Testis (tissue), 3 donors: ENCODE measurements around the gene AUTS2. TPM values are rescaled to one million over a fixed set of nuclear protein-coding genes. Genes with fewer than 3 reads are reported as not detected.

Source experiments
- DNase-seq: peaks from one replicate; pipeline ENCODE4 v3.0.0-alpha.2; 2019
- H3K27ac ChIP-seq, 2 donors: fragments of 200-600 bp; sonication (generic); one replicate each; pipeline ENCODE4 v1.5.1; 2019
- H3K27me3 ChIP-seq: fragments of 200-600 bp; sonication (generic); one replicate; pipeline ENCODE4 v1.5.1; 2019
- H3K36me3 ChIP-seq: fragments of 200-600 bp; sonication (generic); one replicate; pipeline ENCODE4 v1.5.1; 2017; ENCODE audit warnings: low read depth; ENCODE audit errors: missing control alignments
- H3K4me1 ChIP-seq: fragments of 200-600 bp; sonication (generic); one replicate; pipeline ENCODE4 v1.5.1; 2019
- H3K4me3 ChIP-seq, 2 donors: fragments of 200-600 bp; sonication (generic); one replicate each; pipeline ENCODE4 v1.5.1; 2017 to 2019
- H3K9me3 ChIP-seq: fragments of 200-600 bp; sonication (generic); one replicate; pipeline ENCODE4 v1.5.1; 2017
- POLR2A ChIP-seq: fragments of 450-650 bp; IDR thresholded peaks from one replicate; pipeline ENCODE4 v1.6.1; 2017; ENCODE audit warnings: antibody characterized with exemption, mild to moderate bottlenecking, moderate library complexity
- WGBS, 2 donors: methylation state at CpG; one replicate each; pipeline ENCODE4 v1.1.5; 2018; 5-methylcytosine and 5-hydroxymethylcytosine counted together
- intact Hi-C: fragments of 100-400 bp; cut with DNase I; formaldehyde crosslinking; loops from one replicate; pipeline ENCODE4 v1.15.1; 2023; ENCODE audit warnings: low total_unique reads
- polyA plus RNA-seq: library from polyadenylated mRNA; stranded (reverse); fragments of 350-450 nt; fragmentation: Illumina TruSeq; extraction: RNeasy Lipid Tissue Mini Kit (QIAGEN cat#74804); gene quantifications from one replicate; pipeline ENCODE4 v1.2.3, GENCODE V29; 2014; ENCODE audit warnings: low read depth, low replicate concordance; ENCODE audit not compliant: insufficient read depth
- total RNA-seq, 2 donors: library from RNA; depleted of rRNA; stranded (reverse); fragments of >200 nt; gene quantifications; one replicate each; pipeline ENCODE4 v1.2.3, GENCODE V29; 2016
- TF ChIP-seq, protein P1 (sequence below), 3 experiments: fragments of 450-650 bp in 2 of 3; fragments of 200-600 bp in 1 of 3; sonication (generic) in 1 of 3; IDR thresholded peaks; one replicate each; pipeline ENCODE4 v1.5.1; 2016 to 2019; ENCODE audit warnings: antibody characterized with exemption in 3 of 3, mild to moderate bottlenecking in 2 of 3, moderate library complexity in 1 of 3

AUTS2 gene
- total and polyA plus RNA-seq, 3 donors from 2014 or later = 21.3 to 75.5 (median 56.1) TPM

DNA sequence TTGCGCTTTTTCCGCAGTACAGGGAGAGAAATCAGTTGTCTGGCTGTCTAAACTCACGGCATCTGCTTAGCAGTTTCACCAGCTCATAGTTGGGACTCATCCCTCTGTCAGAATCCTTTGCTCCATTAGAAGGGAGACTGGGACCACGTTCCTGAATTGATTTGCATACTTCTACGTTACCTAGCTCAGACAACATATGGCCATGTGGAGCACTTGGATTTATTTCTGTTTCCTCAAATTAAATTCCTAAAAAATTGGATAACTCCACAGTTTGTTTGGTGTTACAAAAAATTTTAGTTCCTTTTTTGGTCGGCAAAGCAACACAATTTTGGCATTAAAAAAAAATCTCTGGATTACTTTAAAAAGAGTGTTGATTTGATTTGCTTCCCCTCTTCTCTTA lies 614.0 kb downstream of the AUTS2 start:
- TF ChIP-seq, protein P1, sequence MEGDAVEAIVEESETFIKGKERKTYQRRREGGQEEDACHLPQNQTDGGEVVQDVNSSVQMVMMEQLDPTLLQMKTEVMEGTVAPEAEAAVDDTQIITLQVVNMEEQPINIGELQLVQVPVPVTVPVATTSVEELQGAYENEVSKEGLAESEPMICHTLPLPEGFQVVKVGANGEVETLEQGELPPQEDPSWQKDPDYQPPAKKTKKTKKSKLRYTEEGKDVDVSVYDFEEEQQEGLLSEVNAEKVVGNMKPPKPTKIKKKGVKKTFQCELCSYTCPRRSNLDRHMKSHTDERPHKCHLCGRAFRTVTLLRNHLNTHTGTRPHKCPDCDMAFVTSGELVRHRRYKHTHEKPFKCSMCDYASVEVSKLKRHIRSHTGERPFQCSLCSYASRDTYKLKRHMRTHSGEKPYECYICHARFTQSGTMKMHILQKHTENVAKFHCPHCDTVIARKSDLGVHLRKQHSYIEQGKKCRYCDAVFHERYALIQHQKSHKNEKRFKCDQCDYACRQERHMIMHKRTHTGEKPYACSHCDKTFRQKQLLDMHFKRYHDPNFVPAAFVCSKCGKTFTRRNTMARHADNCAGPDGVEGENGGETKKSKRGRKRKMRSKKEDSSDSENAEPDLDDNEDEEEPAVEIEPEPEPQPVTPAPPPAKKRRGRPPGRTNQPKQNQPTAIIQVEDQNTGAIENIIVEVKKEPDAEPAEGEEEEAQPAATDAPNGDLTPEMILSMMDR (IDR thresholded peaks at IDR 0.05) = no peak
- no peak for TF ChIP-seq POLR2A
- Histone ChIP-seq H3K27ac (no peak overlapping the region), H3K27me3 (no peaks in the 10 kb centered on the region), H3K9me3 (no peaks in the 10 kb centered on the region), H3K4me3 (no peak overlapping the region), H3K4me1 (no peaks in the 10 kb centered on the region), H3K36me3 (no peaks in the 10 kb centered on the region)
- 62 to 83% methylated on average over 6 of the region's 6 CpGs for WGBS, 2 donors
- intact Hi-C loops = no loop called here
- no peak for DNase-seq

DNA sequence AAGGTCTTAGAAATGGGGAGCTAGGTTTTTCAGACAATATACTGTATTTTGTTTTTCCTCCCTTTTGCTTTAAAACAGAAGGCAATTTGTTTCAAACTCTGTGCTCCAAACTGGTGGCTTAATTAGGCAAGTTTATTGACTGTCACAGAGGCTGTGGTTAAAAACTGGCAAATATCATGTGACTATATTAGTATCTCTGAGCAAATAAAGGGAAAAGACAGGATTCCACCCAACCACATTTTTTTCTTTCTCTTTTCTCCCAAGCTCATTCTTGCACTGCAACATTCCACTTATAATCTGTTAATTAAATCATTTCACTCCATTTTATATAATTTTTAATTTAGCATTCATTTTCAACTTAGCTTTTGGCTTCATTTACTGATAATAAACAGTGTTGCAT lies 615.8 kb downstream of the AUTS2 start:
- Histone ChIP-seq H3K27me3 (no peaks in the 10 kb centered on the region), H3K4me3 (no peak overlapping the region), H3K27ac (no peak overlapping the region), H3K9me3 (no peaks in the 10 kb centered on the region), H3K36me3 (no peaks in the 10 kb centered on the region), H3K4me1 (no peaks in the 10 kb centered on the region)
- TF ChIP-seq, protein P1 (IDR thresholded peaks at IDR 0.05) = no peak
- no peak for TF ChIP-seq POLR2A
- intact Hi-C loops = no loop called here
- DNase-seq = no peak

DNA sequence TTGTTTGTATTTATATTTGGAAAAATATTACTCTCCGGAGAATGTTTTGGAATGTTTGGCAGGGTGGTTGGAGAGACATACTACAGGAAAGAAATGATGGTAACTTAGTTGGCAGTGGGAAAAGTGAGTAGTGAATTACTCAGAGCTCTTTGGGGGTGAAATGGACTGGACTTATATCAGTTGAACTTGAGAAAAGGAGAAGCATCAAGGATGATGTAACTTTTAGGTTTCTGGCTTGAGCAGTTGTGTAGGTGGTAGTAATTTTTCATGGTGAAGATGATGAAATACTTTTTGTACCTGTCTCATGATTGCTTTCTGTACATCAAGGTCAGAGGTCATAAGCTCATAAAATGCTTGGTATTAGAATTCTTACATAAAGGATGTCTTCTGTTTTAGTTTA lies 617.2 kb downstream of the AUTS2 start:
- H3K27me3 ChIP-seq = no peaks in the 10 kb centered on the region
- H3K9me3 ChIP-seq = no peaks in the 10 kb centered on the region
- DNase-seq = no peak
- intact Hi-C loops = no loop called here
- no peak overlapping the region for H3K4me3 ChIP-seq
- TF ChIP-seq, protein P1 (IDR thresholded peaks at IDR 0.05) = no peak
- TF ChIP-seq POLR2A = no peak
- no peaks in the 10 kb centered on the region for H3K36me3 ChIP-seq
- WGBS, 2 donors = 69 to 77% methylated on average over 1 of the region's 1 CpG
- no peak overlapping the region for H3K27ac ChIP-seq
- no peaks in the 10 kb centered on the region for H3K4me1 ChIP-seq

DNA sequence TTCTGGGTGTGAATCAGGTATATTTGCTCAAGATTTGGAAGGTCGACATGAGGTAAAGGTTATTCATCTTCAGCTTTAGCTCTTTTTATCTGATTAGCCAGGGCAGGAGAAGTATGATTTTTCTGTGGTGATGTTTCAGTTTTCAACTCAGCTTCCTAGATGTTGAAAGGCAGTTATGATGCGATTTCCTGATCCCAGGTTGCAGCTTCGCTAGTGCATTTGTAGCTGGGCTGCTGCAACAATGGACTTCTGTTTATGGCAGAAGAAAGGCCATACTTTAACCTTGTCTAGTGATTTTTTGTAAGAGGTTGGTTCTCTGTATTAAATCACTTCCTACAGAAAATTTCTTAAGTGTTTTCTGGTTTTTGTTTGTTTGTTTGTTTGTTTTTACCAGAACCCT lies 619.3 kb downstream of the AUTS2 start:
- TF ChIP-seq POLR2A = no peak
- TF ChIP-seq, protein P1 (IDR thresholded peaks at IDR 0.05) = no peak
- intact Hi-C loops = no loop called here
- H3K36me3 ChIP-seq = no peaks in the 10 kb centered on the region
- WGBS, 2 donors = 77 to 92% methylated on average over 3 of the region's 3 CpGs
- H3K4me3 ChIP-seq = no peak overlapping the region
- H3K9me3 ChIP-seq = no peaks in the 10 kb centered on the region
- no peaks in the 10 kb centered on the region for H3K27me3 ChIP-seq
- no peak for DNase-seq
- H3K4me1 ChIP-seq = no peaks in the 10 kb centered on the region
- no peak overlapping the region for H3K27ac ChIP-seq

DNA sequence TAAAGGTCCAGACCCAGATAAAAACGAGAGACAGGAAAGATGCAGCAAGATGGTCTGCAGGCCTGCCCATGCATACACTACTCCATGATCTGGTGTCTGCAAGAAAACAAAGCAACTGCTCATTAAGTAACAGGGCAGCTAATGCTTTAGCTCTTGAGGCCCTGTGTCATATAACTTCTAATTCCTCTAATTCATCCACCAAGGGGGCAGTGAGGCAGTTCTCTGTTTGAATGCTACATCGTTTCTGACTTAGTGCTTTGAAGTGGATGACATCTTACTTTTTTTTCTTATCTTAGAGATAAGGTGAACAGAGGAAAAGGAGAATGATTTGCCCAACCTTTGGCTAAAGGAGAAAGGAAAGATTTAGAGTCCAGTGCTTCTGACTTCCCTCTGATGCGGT lies 619.7 kb downstream of the AUTS2 start:
- no peak for DNase-seq
- 78 to 82% methylated on average over 3 of the region's 3 CpGs for WGBS, 2 donors
- Histone ChIP-seq H3K4me1 (no peaks in the 10 kb centered on the region), H3K9me3 (no peaks in the 10 kb centered on the region), H3K27ac (no peak overlapping the region), H3K36me3 (no peaks in the 10 kb centered on the region), H3K27me3 (no peaks in the 10 kb centered on the region), H3K4me3 (no peak overlapping the region)
- intact Hi-C loops = no loop called here
- TF ChIP-seq POLR2A = no peak
- TF ChIP-seq, protein P1 (IDR thresholded peaks at IDR 0.05) = no peak
